Stimulated activated CD8-positive, alpha-beta memory T cell treated with anti-CD3 and anti-CD28 coated beads, Interleukin-4, amount 100 ng/mL, for 4 hours (primary cell): ENCODE data around the gene ALDH3B1.
"Not testable (repeated sequence)": the region's sequence is repeated elsewhere in the genome, so short reads cannot be mapped to it uniquely, and the experiment has no call there.

Experiments used
- DNase-seq, 2 donors: peaks; one replicate each; pipeline ENCODE4 v3.0.0-alpha.2; 2020; ENCODE audit warnings: low read depth in 2 of 2, low spot score in 1 of 2

ALDH3B1 gene

GRCh38 chr11:68010090-68011041 is at the start of gene ALDH3B1:
Gene ALDH3B1, plus strand, starts transcription at chr11:68010327. Its CDS starts 4,971 bp downstream, at chr11:68015298.
- DNase-seq = no peak

GRCh38 chr11:67963217-67963616 is 46.9 kb upstream of the ALDH3B1 start:
- DNase-seq = not testable (repeated sequence)

GRCh38 chr11:67963879-67964278 is 46.2 kb upstream of the ALDH3B1 start:
- DNase-seq = not testable (repeated sequence)

- DNase-seq = not testable (repeated sequence)
These were observed 45.4 kb upstream of the ALDH3B1 start for GRCh38 chr11:67964746-67965145.

- DNase-seq = not testable (repeated sequence)
These were observed 44.2 kb upstream of the ALDH3B1 start for GRCh38 chr11:67965830-67966348.

- not testable (repeated sequence) for DNase-seq
These were observed 35.4 kb upstream of the ALDH3B1 start for GRCh38 chr11:67974746-67975145.

GRCh38 chr11:67978766-67979418 is 31.2 kb upstream of the ALDH3B1 start:
- not testable (repeated sequence) for DNase-seq

GRCh38 chr11:67981226-67981625 is 28.9 kb upstream of the ALDH3B1 start:
- DNase-seq = not testable (repeated sequence)

GRCh38 chr11:67982255-67982857 is 27.8 kb upstream of the ALDH3B1 start:
- not testable (repeated sequence) for DNase-seq

GRCh38 chr11:67983951-67984350 is 26.2 kb upstream of the ALDH3B1 start:
- no peak for DNase-seq

GRCh38 chr11:67985302-67985701 is 24.8 kb upstream of the ALDH3B1 start:
- DNase-seq = not testable (repeated sequence)

- DNase-seq = not testable (repeated sequence)
These were observed 19.4 kb upstream of the ALDH3B1 start for GRCh38 chr11:67990546-67991346.

GRCh38 chr11:67991347-67992121 is 18.6 kb upstream of the ALDH3B1 start:
- DNase-seq = not testable (repeated sequence)

- not testable (repeated sequence) for DNase-seq
These were observed 16.3 kb upstream of the ALDH3B1 start for GRCh38 chr11:67993821-67994220.

- not testable (repeated sequence) for DNase-seq
These were observed 15.7 kb upstream of the ALDH3B1 start for GRCh38 chr11:67994387-67994786.

- not testable (repeated sequence) for DNase-seq
These were observed 15.0 kb upstream of the ALDH3B1 start for GRCh38 chr11:67995129-67995528.

GRCh38 chr11:67995579-67995978 is 14.5 kb upstream of the ALDH3B1 start:
- DNase-seq = not testable (repeated sequence)

GRCh38 chr11:67996051-67996450 is 14.1 kb upstream of the ALDH3B1 start:
- no peak for DNase-seq

GRCh38 chr11:67996622-67997474 is 13.3 kb upstream of the ALDH3B1 start:
- no peak for DNase-seq
